HG02678 (cell line): ENCODE data around the gene TRABD.

Source experiments
- ATAC-seq: cut with Tn5 transposase; IDR thresholded peaks from one replicate; pipeline ENCODE4 v1.9.1; 2021; ENCODE audit warnings: mild to moderate bottlenecking, moderate library complexity; ENCODE audit not compliant: unreplicated experiment

The TRABD gene

GRCh38 chr22:50233223-50233622 is 47.5 kb downstream of the TRABD start:
- no peak for ATAC-seq

- no peak for ATAC-seq
Measured at GRCh38 chr22:50236731-50237409, 51.2 kb downstream of the TRABD start.

- ATAC-seq: no peak
Measured at GRCh38 chr22:50238755-50239154, 53.0 kb downstream of the TRABD start.

- no peak for ATAC-seq
Measured at GRCh38 chr22:50242406-50242949, 56.8 kb downstream of the TRABD start.

GRCh38 chr22:50243685-50244419 is 58.1 kb downstream of the TRABD start:
- ATAC-seq: no peak

- ATAC-seq: peak; percentile 74
Measured at GRCh38 chr22:50244420-50245213, 58.9 kb downstream of the TRABD start, which contains the start of gene TUBGCP6. Gene TUBGCP6, minus strand, starts transcription at chr22:50245023. Its CDS starts 564 bp downstream, at chr22:50244459.

GRCh38 chr22:50245214-50246072 is 59.7 kb downstream of the TRABD start:
- ATAC-seq: no peak

GRCh38 chr22:50246242-50247175 is 60.8 kb downstream of the TRABD start:
- no peak for ATAC-seq

GRCh38 chr22:50247748-50248147 is 62.0 kb downstream of the TRABD start:
- ATAC-seq: no peak

- no peak for ATAC-seq
Measured at GRCh38 chr22:50248196-50249081, 62.7 kb downstream of the TRABD start.
